Stimulated activated CD8-positive, alpha-beta memory T cell treated with anti-CD3 and anti-CD28 coated beads, Interleukin-15, amount 100 ng/mL, for 1 hour (primary cell): ENCODE results near the gene DISP2.

ENCODE experiments used
- DNase-seq: peaks from one replicate; pipeline ENCODE4 v3.0.0-alpha.2; 2020; ENCODE audit warnings: low read depth

DISP2 gene

DNA sequence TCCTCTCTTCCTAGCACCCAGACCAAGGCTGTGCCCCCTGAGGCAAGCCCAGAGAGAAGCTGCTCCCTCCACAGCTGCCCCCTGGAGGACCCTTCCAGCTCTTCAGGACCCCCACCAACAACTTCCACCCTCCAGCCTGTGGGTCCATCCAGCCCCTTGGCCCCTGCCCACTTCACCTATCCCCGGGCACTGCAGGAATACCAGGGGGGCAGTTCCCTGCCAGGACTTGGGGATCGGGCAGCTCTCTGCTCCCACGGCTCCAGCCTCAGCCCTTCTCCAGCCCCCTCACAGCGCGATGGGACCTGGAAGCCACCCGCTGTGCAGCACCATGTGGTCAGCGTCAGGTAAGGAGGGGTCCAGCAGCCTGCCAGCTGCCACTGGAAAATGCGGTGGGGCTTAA, 5.6 kb downstream of the DISP2 start:
- no peak for DNase-seq

GRCh38 chr15:40364251-40364650, 6.2 kb downstream of the DISP2 start:
- DNase-seq, result no peak

GRCh38 chr15:40365016-40365415, 7.0 kb downstream of the DISP2 start:
- DNase-seq, result no peak

- no peak for DNase-seq
These were observed 7.8 kb downstream of the DISP2 start for GRCh38 chr15:40365624-40366456.

DNA sequence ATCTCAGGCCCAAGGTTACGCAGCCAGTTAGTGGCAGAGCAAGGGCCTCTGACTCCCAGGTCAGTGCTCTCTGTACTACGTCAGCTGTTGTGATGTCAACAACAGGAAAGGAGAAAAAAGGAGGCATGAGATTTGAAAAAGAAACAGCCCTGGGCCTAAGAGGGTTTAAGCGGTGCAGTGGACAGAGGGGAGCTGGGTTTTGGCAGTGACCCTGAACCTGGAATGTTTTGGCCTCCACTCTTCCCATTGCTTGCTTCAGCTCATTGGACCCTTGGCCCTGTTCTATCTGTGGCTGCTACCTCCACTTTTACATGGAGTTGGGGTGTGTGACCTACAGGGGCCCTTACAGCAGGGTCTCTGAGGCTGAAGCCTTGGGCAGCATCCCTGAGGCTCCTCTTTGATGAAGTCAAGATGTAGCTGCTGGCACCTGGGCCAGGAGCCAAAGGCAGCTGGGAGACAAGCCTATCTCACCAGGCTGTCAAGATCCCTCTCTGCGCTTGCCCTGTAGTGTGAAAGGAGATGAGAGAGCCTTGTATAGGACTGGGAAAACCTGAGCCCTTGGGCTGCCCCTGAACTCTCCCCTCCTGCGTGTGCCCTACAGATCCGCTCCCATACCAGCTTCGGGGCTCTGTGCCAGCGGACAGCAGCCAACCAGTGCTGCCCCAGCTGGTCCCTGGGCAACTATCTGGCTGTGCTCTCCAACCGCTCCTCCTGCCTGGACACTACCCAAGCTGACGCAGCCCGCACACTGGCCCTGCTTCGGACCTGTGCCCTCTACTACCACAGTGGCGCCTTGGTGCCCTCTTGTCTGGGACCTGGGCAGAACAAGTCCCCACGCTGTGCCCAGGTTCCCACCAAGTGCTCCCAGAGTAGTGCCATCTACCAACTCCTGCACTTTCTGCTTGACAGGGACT, 8.7 kb downstream of the DISP2 start:
- DNase-seq, result no peak

- DNase-seq, result no peak
These were observed 9.3 kb downstream of the DISP2 start for GRCh38 chr15:40367371-40367685.

DNA sequence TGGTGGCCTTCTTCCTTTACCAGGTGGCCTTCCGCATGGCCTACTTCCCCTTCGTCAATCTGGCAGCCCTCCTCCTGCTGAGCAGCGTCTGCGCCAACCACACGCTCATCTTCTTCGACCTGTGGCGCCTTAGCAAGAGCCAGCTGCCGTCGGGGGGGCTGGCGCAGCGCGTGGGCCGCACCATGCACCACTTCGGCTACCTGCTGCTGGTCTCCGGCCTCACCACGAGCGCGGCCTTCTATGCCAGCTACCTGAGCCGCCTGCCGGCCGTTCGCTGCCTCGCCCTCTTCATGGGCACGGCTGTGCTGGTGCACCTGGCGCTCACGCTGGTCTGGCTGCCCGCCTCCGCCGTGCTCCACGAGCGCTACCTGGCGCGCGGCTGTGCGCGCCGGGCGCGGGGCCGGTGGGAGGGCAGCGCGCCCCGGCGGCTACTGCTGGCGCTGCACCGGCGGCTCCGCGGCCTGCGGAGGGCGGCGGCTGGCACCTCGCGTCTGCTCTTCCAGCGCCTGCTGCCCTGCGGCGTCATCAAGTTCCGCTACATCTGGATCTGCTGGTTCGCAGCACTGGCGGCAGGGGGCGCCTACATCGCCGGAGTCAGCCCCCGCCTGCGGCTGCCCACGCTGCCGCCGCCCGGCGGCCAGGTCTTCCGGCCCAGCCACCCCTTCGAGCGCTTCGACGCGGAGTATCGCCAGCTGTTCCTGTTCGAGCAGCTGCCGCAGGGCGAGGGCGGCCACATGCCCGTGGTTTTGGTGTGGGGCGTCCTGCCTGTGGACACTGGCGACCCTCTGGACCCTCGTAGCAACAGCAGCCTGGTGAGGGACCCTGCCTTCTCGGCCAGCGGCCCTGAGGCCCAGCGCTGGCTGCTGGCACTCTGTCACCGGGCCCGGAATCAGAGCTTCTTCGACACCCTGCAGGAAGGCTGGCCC, 9.9 kb downstream of the DISP2 start:
- DNase-seq, result peak; percentile 59

GRCh38 chr15:40368719-40369473, 10.9 kb downstream of the DISP2 start:
- DNase-seq, result no peak

- no peak for DNase-seq
These were observed 11.5 kb downstream of the DISP2 start for GRCh38 chr15:40369474-40369869.

GRCh38 chr15:40369971-40370370, 12.0 kb downstream of the DISP2 start:
- no peak for DNase-seq

GRCh38 chr15:40372981-40373380, 15.0 kb downstream of the DISP2 start:
- no peak for DNase-seq

- no peak for DNase-seq
These were observed 19.6 kb downstream of the DISP2 start for GRCh38 chr15:40377606-40378005.

DNA sequence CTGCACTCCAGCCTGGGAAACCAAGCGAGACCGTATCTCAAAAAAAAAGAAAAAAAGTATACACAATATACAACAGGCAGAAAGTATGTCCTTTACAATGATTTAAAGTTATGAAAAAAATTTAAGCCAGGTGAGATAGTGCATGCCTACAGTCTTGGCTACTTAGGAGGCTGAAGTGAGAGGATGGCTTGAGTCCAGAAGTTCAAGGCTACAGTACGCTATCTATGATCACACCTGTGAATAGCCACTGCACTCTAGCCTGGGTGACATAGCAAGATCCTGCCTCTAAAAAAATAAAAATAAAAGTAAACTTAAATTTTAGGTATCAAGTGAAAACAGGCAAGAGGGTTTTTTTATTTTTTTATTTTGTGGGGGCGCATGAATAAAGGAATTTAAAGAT, 21.4 kb downstream of the DISP2 start:
- DNase-seq, result no peak

- no peak for DNase-seq
These were observed 21.8 kb downstream of the DISP2 start for GRCh38 chr15:40379853-40380252.

- DNase-seq, result no peak
These were observed 22.6 kb downstream of the DISP2 start for GRCh38 chr15:40380636-40381035.

- DNase-seq, result no peak
These were observed 24.0 kb downstream of the DISP2 start for GRCh38 chr15:40381818-40382529.

- DNase-seq, result peak; percentile 85
These were observed 24.8 kb downstream of the DISP2 start, which contains the start of gene KNSTRN for GRCh38 chr15:40382580-40383456. KNSTRN (plus strand) TSS chr15:40382721; CDS start chr15:40382836, 115 bp downstream.

- no peak for DNase-seq
These were observed 28.5 kb downstream of the DISP2 start for GRCh38 chr15:40386480-40386879.

- no peak for DNase-seq
These were observed 31.2 kb downstream of the DISP2 start for GRCh38 chr15:40388941-40389823.
